Suprapubic skin (tissue), 4 donors: ENCODE measurements around the gene SCAF1. TPM values are rescaled to one million over a fixed set of nuclear protein-coding genes. Genes with fewer than 3 reads are reported as not detected.

Experiments used
- DNase-seq, 2 donors: peaks; one replicate each; pipeline ENCODE4 v3.0.0-alpha.2; 2019; ENCODE audit warnings: low spot score in 2 of 2
- H3K27ac ChIP-seq: fragments of 200-600 bp; sonication (generic); one replicate; pipeline ENCODE4 v1.5.1; 2019
- H3K27me3 ChIP-seq: fragments of 200-600 bp; sonication (generic); one replicate; pipeline ENCODE4 v1.5.1; 2019
- H3K36me3 ChIP-seq: fragments of 200-600 bp; sonication (generic); one replicate; pipeline ENCODE4 v1.5.1; 2019
- H3K4me1 ChIP-seq: fragments of 200-600 bp; sonication (generic); one replicate; pipeline ENCODE4 v1.5.1; 2019
- H3K4me3 ChIP-seq: fragments of 200-600 bp; sonication (generic); one replicate; pipeline ENCODE4 v1.5.1; 2019; ENCODE audit warnings: mild to moderate bottlenecking
- H3K9me3 ChIP-seq: fragments of 200-600 bp; sonication (generic); one replicate; pipeline ENCODE4 v1.5.1; 2019
- CTCF ChIP-seq, 2 donors: fragments of 200-600 bp in 1 of 2; fragments of 450-650 bp in 1 of 2; sonication (generic) in 1 of 2; IDR thresholded peaks; one replicate each; pipeline ENCODE4 v1.5.1; 2016 to 2019; ENCODE audit warnings: antibody characterized with exemption in 2 of 2, mild to moderate bottlenecking in 1 of 2, moderate library complexity in 1 of 2
- EP300 ChIP-seq: sonication (generic); formaldehyde crosslinking; IDR thresholded peaks from one replicate; pipeline ENCODE4 v1.6.1; 2017; ENCODE audit warnings: antibody characterized with exemption
- POLR2A ChIP-seq, 2 donors: fragments of 450-650 bp; IDR thresholded peaks; one replicate each; pipeline ENCODE4 v1.6.1; 2017; ENCODE audit warnings: antibody characterized with exemption in 2 of 2, mild to moderate bottlenecking in 2 of 2, moderate library complexity in 2 of 2
- POLR2AphosphoS5 ChIP-seq, 3 donors: sonication (generic); formaldehyde crosslinking; IDR thresholded peaks; one replicate each; pipeline ENCODE4 v1.6.1; 2017; ENCODE audit warnings: antibody characterized with exemption in 3 of 3
- WGBS: methylation state at CpG from one replicate; pipeline ENCODE4 v1.1.5; 2018; 5-methylcytosine and 5-hydroxymethylcytosine counted together
- total RNA-seq, 4 donors: library from RNA; depleted of rRNA; stranded (reverse); fragments of >200 nt; gene quantifications; one replicate each; pipeline ENCODE4 v1.1.0, GENCODE V29; 2016

The SCAF1 gene
- total RNA-seq, result 10 to 100 TPM; 22.1 to 36.9 (median 28.5) TPM

- Histone ChIP-seq H3K4me3 (peak within 1 kb of the TSS; percentile 73), H3K4me1 (peaks cover 62% of the 10 kb centered on the region), H3K27ac (peak within 1 kb of the TSS; percentile 98), H3K36me3 (peaks cover 19% of the 10 kb centered on the region), H3K9me3 (no peaks in the 10 kb centered on the region), H3K27me3 (no peaks in the 10 kb centered on the region)
- 5% methylated on average over 4 of the region's 87 CpGs for WGBS
- DNase-seq, result peak; percentile 99 to 100
- peak; percentile 35 to 98 (median 57) for TF ChIP-seq POLR2AphosphoS5 (IDR thresholded peaks at IDR 0.05)
- no peak for TF ChIP-seq CTCF (IDR thresholded peaks at IDR 0.05)
- TF ChIP-seq POLR2A (IDR thresholded peaks at IDR 0.05), result peak in 1 of 2 donors; percentile 82
- peak; percentile 36 for TF ChIP-seq EP300
Measured at GRCh38 chr19:49641688-49642491, at the start of gene SCAF1. Gene SCAF1, plus strand, starts transcription at chr19:49642209. Its CDS starts 2,818 bp downstream, at chr19:49645027.

- TF ChIP-seq POLR2A (IDR thresholded peaks at IDR 0.05), result no peak
- TF ChIP-seq CTCF (IDR thresholded peaks at IDR 0.05), result no peak
- TF ChIP-seq POLR2AphosphoS5 (IDR thresholded peaks at IDR 0.05), result no peak
- no peak for TF ChIP-seq EP300
- 5% methylated on average over 28 of the region's 28 CpGs for WGBS
- Histone ChIP-seq H3K9me3 (no peaks in the 10 kb centered on the region), H3K36me3 (peaks cover 38% of the 10 kb centered on the region), H3K27me3 (no peaks in the 10 kb centered on the region), H3K4me3 (peak overlapping the region; percentile 94), H3K27ac (peak overlapping the region; percentile 91), H3K4me1 (peaks cover 37% of the 10 kb centered on the region)
- no peak for DNase-seq
Measured at GRCh38 chr19:49592486-49593232, 49.4 kb upstream of the SCAF1 start.

GRCh38 chr19:49593233-49594113 is 48.5 kb upstream of the SCAF1 start:
- WGBS, result 5% methylated on average over 24 of the region's 27 CpGs
- TF ChIP-seq EP300 (no peak), POLR2A (IDR thresholded peaks at IDR 0.05) (no peak), CTCF (IDR thresholded peaks at IDR 0.05) (no peak), POLR2AphosphoS5 (IDR thresholded peaks at IDR 0.05) (no peak)
- Histone ChIP-seq H3K4me1 (peaks cover 37% of the 10 kb centered on the region), H3K4me3 (peak overlapping the region; percentile 94), H3K27ac (peak overlapping the region; percentile 91), H3K27me3 (no peaks in the 10 kb centered on the region), H3K36me3 (peaks cover 46% of the 10 kb centered on the region), H3K9me3 (no peaks in the 10 kb centered on the region)
- DNase-seq, result peak; percentile 97

- Histone ChIP-seq H3K4me3 (no peak overlapping the region), H3K27me3 (no peaks in the 10 kb centered on the region), H3K4me1 (peaks cover 37% of the 10 kb centered on the region), H3K9me3 (no peaks in the 10 kb centered on the region), H3K36me3 (peaks cover 55% of the 10 kb centered on the region), H3K27ac (peak overlapping the region; percentile 91)
- no peak for TF ChIP-seq CTCF (IDR thresholded peaks at IDR 0.05)
- no peak for TF ChIP-seq POLR2A (IDR thresholded peaks at IDR 0.05)
- TF ChIP-seq EP300, result no peak
- no peak for TF ChIP-seq POLR2AphosphoS5 (IDR thresholded peaks at IDR 0.05)
- DNase-seq, result no peak
- WGBS, result 94% methylated on average over 35 of the region's 35 CpGs
Measured at GRCh38 chr19:49594157-49594992, 47.6 kb upstream of the SCAF1 start.
